ENCODE results near the gene FAM135A.

DNA sequence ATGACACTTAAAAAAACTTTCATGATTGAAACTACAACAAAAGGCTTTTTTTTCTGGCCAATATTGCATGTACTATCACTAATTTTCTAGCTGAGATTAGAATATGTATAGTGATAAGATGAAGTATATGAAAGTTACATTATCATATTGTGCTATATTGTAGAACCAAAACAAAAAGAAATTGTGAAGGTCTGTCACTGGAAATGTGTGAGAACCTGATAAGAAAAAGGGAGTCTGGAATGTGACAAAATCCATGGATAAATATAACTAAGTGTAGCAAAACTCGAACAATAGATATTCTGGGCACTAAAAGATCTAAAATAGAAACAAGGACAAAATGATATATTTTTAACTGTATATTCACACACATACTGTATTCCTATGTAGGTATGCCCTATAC lies 36.7 kb upstream of the FAM135A start:
- TF ChIP-seq ZNF274 (IDR thresholded peaks at IDR 0.05; ENCODE audit: borderline replicate concordance, extremely low read depth, low read length) = no peak
- no peak for TF ChIP-seq EP300 (IDR thresholded peaks at IDR 0.05; ENCODE audit: borderline replicate concordance in 1 of 2, low read depth in 2 of 2, low read length in 2 of 2)
- no peak for TF ChIP-seq SIN3A (conservative IDR thresholded peaks at IDR 0.05 in 1 of 2, IDR thresholded peaks at IDR 0.05 in 1 of 2; ENCODE audit: low read depth in 1 of 2, low read length in 2 of 2)
- TF ChIP-seq, protein P1, sequence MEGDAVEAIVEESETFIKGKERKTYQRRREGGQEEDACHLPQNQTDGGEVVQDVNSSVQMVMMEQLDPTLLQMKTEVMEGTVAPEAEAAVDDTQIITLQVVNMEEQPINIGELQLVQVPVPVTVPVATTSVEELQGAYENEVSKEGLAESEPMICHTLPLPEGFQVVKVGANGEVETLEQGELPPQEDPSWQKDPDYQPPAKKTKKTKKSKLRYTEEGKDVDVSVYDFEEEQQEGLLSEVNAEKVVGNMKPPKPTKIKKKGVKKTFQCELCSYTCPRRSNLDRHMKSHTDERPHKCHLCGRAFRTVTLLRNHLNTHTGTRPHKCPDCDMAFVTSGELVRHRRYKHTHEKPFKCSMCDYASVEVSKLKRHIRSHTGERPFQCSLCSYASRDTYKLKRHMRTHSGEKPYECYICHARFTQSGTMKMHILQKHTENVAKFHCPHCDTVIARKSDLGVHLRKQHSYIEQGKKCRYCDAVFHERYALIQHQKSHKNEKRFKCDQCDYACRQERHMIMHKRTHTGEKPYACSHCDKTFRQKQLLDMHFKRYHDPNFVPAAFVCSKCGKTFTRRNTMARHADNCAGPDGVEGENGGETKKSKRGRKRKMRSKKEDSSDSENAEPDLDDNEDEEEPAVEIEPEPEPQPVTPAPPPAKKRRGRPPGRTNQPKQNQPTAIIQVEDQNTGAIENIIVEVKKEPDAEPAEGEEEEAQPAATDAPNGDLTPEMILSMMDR (IDR thresholded peaks at IDR 0.05; ENCODE audit: control extremely low read depth in 1 of 3, insufficient read depth in 1 of 3, low read depth in 1 of 3, low read length in 3 of 3) = no peak
- no peak for TF ChIP-seq POLR2A (IDR thresholded peaks at IDR 0.05; ENCODE audit: control extremely low read depth in 1 of 2, low read depth in 2 of 2, low read length in 2 of 2)
- no peak for TF ChIP-seq CHD2 (IDR thresholded peaks at IDR 0.05; ENCODE audit: low read length)

Measured in H1 (cell line).